Measurements from ENCODE around the gene ENKD1. TPM values are rescaled to one million over a fixed set of nuclear protein-coding genes. Genes with fewer than 3 reads are reported as not detected.

The ENKD1 gene
- total RNA-seq, 1 experiment from 2014 or later, result 8.9 TPM

- TF ChIP-seq CTCF (IDR thresholded peaks at IDR 0.05; ENCODE audit: insufficient read depth in 1 of 2, low read depth in 1 of 2, low read length in 1 of 2, severe bottlenecking in 1 of 2, unreplicated experiment in 1 of 2), result no peak
- ChIA-PET CTCF (no interaction called here), POLR2A (no interaction called here)
- no TSS peak for BruUV-seq (replicated peaks)
- Mint-ChIP-seq H3K9me3 (ENCODE audit: unreplicated experiment) (peaks cover under 1% of the 10 kb centered on the region), H3K4me3 (ENCODE audit: unreplicated experiment) (no peak overlapping the region), H3K27ac (ENCODE audit: unreplicated experiment) (no peak overlapping the region), H3K36me3 (ENCODE audit: insufficient read depth, unreplicated experiment) (no peaks in the 10 kb centered on the region), H3K27me3 (ENCODE audit: insufficient read depth, unreplicated experiment) (no peaks in the 10 kb centered on the region), H3K4me1 (ENCODE audit: low read depth, unreplicated experiment) (no peaks in the 10 kb centered on the region)
- Histone ChIP-seq H3K36me3 (ENCODE audit: control insufficient read depth, insufficient read depth, low read length) (no peaks in the 10 kb centered on the region; the same call in 1 of the 2 replicates), H3K4me3 (ENCODE audit: low read depth, low read length) (no peak overlapping the region), H3K27me3 (replicated peaks; ENCODE audit: control insufficient read depth, insufficient read depth, low read length) (no peaks in the 10 kb centered on the region), H3K4me1 (no peaks in the 10 kb centered on the region), H3K9me3 (peaks cover 9% of the 10 kb centered on the region)
- no peak for DNase-seq
- intact Hi-C loops (cut with micrococcal nuclease; ENCODE audit: unreplicated experiment), result no loop called here
Observed at GRCh38 chr16:67704110-67704509, 37.6 kb upstream of the ENKD1 start.

- Mint-ChIP-seq H3K4me3 (ENCODE audit: unreplicated experiment) (no peak overlapping the region), H3K27me3 (ENCODE audit: insufficient read depth, unreplicated experiment) (no peaks in the 10 kb centered on the region), H3K36me3 (ENCODE audit: insufficient read depth, unreplicated experiment) (peaks cover 4% of the 10 kb centered on the region), H3K27ac (ENCODE audit: unreplicated experiment) (no peak overlapping the region), H3K9me3 (ENCODE audit: unreplicated experiment) (peaks cover 5% of the 10 kb centered on the region), H3K4me1 (ENCODE audit: low read depth, unreplicated experiment) (peaks cover 3% of the 10 kb centered on the region)
- intact Hi-C loops (cut with micrococcal nuclease; ENCODE audit: unreplicated experiment), result loop anchor here (2.0 kb wide), 1 partner anchor 13 kb away; no protein-coding TSS in a partner anchor
- no peaks in the 10 kb centered on the region; the same call in 1 of the 2 replicates for H3K36me3 ChIP-seq (ENCODE audit: control insufficient read depth, insufficient read depth, low read length)
- H3K9me3 ChIP-seq, result peaks cover 14% of the 10 kb centered on the region
- peaks cover 3% of the 10 kb centered on the region for H3K4me1 ChIP-seq
- no peaks in the 10 kb centered on the region for H3K27me3 ChIP-seq (replicated peaks; ENCODE audit: control insufficient read depth, insufficient read depth, low read length)
- CTCF ChIA-PET, result no interaction called here
- POLR2A ChIA-PET, result no interaction called here
- no peak for TF ChIP-seq CTCF (IDR thresholded peaks at IDR 0.05; ENCODE audit: insufficient read depth in 1 of 2, low read depth in 1 of 2, low read length in 1 of 2, severe bottlenecking in 1 of 2, unreplicated experiment in 1 of 2)
- no peak for DNase-seq
- no TSS peak for BruUV-seq (replicated peaks)
- no peak overlapping the region for H3K4me3 ChIP-seq (ENCODE audit: low read depth, low read length)
Observed at GRCh38 chr16:67703626-67704025, 37.1 kb upstream of the ENKD1 start.

- no peak for DNase-seq
- Histone ChIP-seq H3K27me3 (replicated peaks; ENCODE audit: control insufficient read depth, insufficient read depth, low read length) (no peaks in the 10 kb centered on the region), H3K36me3 (ENCODE audit: control insufficient read depth, insufficient read depth, low read length) (no peaks in the 10 kb centered on the region; the same call in 1 of the 2 replicates), H3K9me3 (peaks cover 14% of the 10 kb centered on the region), H3K4me3 (ENCODE audit: low read depth, low read length) (no peak overlapping the region), H3K4me1 (peaks cover 18% of the 10 kb centered on the region)
- intact Hi-C loops (cut with micrococcal nuclease; ENCODE audit: unreplicated experiment), result loop anchor here (2.0 kb wide), 1 partner anchor 15 kb away; no protein-coding TSS in a partner anchor
- Mint-ChIP-seq H3K36me3 (ENCODE audit: insufficient read depth, unreplicated experiment) (peaks cover 11% of the 10 kb centered on the region), H3K9me3 (ENCODE audit: unreplicated experiment) (peaks cover 9% of the 10 kb centered on the region), H3K4me3 (ENCODE audit: unreplicated experiment) (no peak overlapping the region), H3K27me3 (ENCODE audit: insufficient read depth, unreplicated experiment) (no peaks in the 10 kb centered on the region), H3K27ac (ENCODE audit: unreplicated experiment) (no peak overlapping the region), H3K4me1 (ENCODE audit: low read depth, unreplicated experiment) (peaks cover 16% of the 10 kb centered on the region)
- ChIA-PET CTCF (no interaction called here), POLR2A (interaction anchor here (1.4 kb wide), 1 partner anchor 17 kb away, joined by 4 read pairs; the partner anchor contains the start of gene GFOD2)
- no peak for TF ChIP-seq CTCF (IDR thresholded peaks at IDR 0.05; ENCODE audit: insufficient read depth in 1 of 2, low read depth in 1 of 2, low read length in 1 of 2, severe bottlenecking in 1 of 2, unreplicated experiment in 1 of 2)
- BruUV-seq (replicated peaks), result no TSS peak
Observed at GRCh38 chr16:67702130-67702529, 35.6 kb upstream of the ENKD1 start.
